ENCODE results near the gene EFEMP2.

- TF ChIP-seq CTCF (conservative IDR thresholded peaks at IDR 0.05; ENCODE audit: low read length) (no peak), EZH2phosphoT487 (IDR thresholded peaks at IDR 0.05; ENCODE audit: borderline replicate concordance, low read depth, low read length) (no peak)
Observed at GRCh38 chr11:65870706-65871681, 1.6 kb downstream of the EFEMP2 start.
